Tibial artery (tissue), 4 donors: ENCODE results near the gene ANKRD65.
"Not testable (repeated sequence)": the region's sequence is repeated elsewhere in the genome, so short reads cannot be mapped to it uniquely, and the experiment has no call there.

Experiments used
- DNase-seq, 2 donors: peaks; one replicate each; pipeline ENCODE4 v3.0.0-alpha.2; 2019
- H3K27ac ChIP-seq, 2 donors: fragments of 200-600 bp; sonication (generic) in 1 of 2; 1 replicate in 1 of 2; 2 replicates in 1 of 2; pipeline ENCODE4 v1.5.1; 2018 to 2019; ENCODE audit warnings: mild to moderate bottlenecking in 1 of 2
- H3K27me3 ChIP-seq, 2 donors: fragments of 200-600 bp; sonication (generic) in 1 of 2; one replicate each; pipeline versions ENCODE4 v1.5.1 to v1.6.0; 2016 to 2019
- H3K36me3 ChIP-seq, 3 donors: fragments of 200-600 bp; sonication (generic) in 2 of 3; one replicate each; pipeline ENCODE4 v1.5.1; 2016 to 2019; ENCODE audit warnings: mild to moderate bottlenecking in 2 of 3
- H3K4me1 ChIP-seq, 4 donors: fragments of 200-600 bp; sonication (generic) in 2 of 4; 1 replicate in 3 of 4; 2 replicates in 1 of 4; pipeline ENCODE4 v1.5.1; 2016 to 2019
- H3K4me3 ChIP-seq, 2 donors: fragments of 200-600 bp; sonication (generic) in 1 of 2; 1 replicate in 1 of 2; 2 replicates in 1 of 2; pipeline ENCODE4 v1.5.1; 2018 to 2019; ENCODE audit warnings: mild to moderate bottlenecking in 2 of 2
- H3K9me3 ChIP-seq, 3 donors: fragments of 200-600 bp; sonication (generic) in 1 of 3; one replicate each; pipeline ENCODE4 v1.5.1; 2016 to 2019
- intact Hi-C: fragments of 100-400 bp; cut with DNase I; formaldehyde crosslinking; loops from one replicate; pipeline ENCODE4 v1.15.0; 2023; ENCODE audit warnings: low total_unique reads
- TF ChIP-seq, protein P1 (sequence below), 2 experiments: fragments of 200-600 bp in 1 of 2; fragments of 450-650 bp in 1 of 2; IDR thresholded peaks; one replicate each; pipeline ENCODE4 v1.5.1; 2017 to 2019; ENCODE audit warnings: antibody characterized with exemption in 2 of 2, mild to moderate bottlenecking in 1 of 2, moderate library complexity in 1 of 2

The ANKRD65 gene

DNA sequence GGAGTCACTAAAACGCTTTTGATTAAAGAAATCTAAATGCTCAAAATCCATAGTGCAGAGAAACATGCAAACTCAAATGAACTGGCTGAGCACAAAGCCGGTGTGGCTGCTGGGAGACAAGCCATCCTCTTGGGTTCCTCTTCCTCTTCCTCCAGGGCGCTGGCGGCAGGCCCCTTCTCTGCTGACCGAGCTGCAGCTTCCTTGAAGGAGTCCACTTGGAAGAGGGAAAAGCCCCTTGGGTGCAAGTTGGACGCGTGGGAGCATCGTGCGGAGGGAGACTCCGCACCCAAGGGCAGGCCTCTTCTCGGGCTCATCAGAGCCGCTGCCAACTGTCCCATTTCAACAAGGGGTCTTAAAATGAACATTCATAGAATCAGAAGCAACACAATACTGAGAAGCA, 29.9 kb downstream of the ANKRD65 start:
- Histone ChIP-seq H3K4me1 (peaks cover 0 to 5% (median 0%) of the 10 kb centered on the region in 4 donors), H3K9me3 (no peaks in the 10 kb centered on the region), H3K27ac (no peak overlapping the region), H3K4me3 (no peak overlapping the region), H3K36me3 (peaks cover 88 to 100% (median 100%) of the 10 kb centered on the region in 3 donors), H3K27me3 (no peaks in the 10 kb centered on the region)
- no peak for DNase-seq
- intact Hi-C loops = no loop called here
- TF ChIP-seq, protein P1, sequence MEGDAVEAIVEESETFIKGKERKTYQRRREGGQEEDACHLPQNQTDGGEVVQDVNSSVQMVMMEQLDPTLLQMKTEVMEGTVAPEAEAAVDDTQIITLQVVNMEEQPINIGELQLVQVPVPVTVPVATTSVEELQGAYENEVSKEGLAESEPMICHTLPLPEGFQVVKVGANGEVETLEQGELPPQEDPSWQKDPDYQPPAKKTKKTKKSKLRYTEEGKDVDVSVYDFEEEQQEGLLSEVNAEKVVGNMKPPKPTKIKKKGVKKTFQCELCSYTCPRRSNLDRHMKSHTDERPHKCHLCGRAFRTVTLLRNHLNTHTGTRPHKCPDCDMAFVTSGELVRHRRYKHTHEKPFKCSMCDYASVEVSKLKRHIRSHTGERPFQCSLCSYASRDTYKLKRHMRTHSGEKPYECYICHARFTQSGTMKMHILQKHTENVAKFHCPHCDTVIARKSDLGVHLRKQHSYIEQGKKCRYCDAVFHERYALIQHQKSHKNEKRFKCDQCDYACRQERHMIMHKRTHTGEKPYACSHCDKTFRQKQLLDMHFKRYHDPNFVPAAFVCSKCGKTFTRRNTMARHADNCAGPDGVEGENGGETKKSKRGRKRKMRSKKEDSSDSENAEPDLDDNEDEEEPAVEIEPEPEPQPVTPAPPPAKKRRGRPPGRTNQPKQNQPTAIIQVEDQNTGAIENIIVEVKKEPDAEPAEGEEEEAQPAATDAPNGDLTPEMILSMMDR (IDR thresholded peaks at IDR 0.05) = no peak

DNA sequence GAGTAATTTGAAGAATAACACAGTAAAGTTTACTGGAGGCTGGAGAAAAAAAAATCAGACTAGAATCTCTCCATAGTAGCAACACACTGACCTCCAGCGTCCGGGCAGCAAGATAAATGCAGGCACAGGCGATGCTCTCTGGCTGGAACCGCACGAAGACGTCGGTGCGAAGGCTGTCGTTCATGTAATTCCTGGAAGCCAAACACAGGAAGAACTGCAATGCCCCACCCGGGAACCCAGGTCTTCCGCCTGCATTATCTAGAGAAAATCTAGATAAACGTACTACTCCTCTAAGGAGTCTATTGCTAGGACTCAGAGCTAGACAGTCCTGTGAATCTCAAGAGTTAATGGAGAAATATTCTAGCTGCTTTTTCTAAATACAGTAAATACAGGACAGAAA, 30.4 kb downstream of the ANKRD65 start:
- H3K27ac ChIP-seq = no peak overlapping the region
- H3K27me3 ChIP-seq = no peaks in the 10 kb centered on the region
- TF ChIP-seq, protein P1 (IDR thresholded peaks at IDR 0.05) = no peak
- no peak overlapping the region for H3K4me3 ChIP-seq
- H3K9me3 ChIP-seq = no peaks in the 10 kb centered on the region
- DNase-seq = no peak
- intact Hi-C loops = no loop called here
- no peaks in the 10 kb centered on the region for H3K4me1 ChIP-seq
- H3K36me3 ChIP-seq = peaks cover 94 to 100% (median 100%) of the 10 kb centered on the region in 3 donors

- Histone ChIP-seq H3K27ac (no peak overlapping the region), H3K27me3 (no peaks in the 10 kb centered on the region), H3K9me3 (no peaks in the 10 kb centered on the region), H3K36me3 (peaks cover 75 to 86% (median 79%) of the 10 kb centered on the region in 3 donors), H3K4me1 (no peaks in the 10 kb centered on the region), H3K4me3 (no peak overlapping the region)
- intact Hi-C loops = no loop called here
- DNase-seq = no peak
- TF ChIP-seq, protein P1 (IDR thresholded peaks at IDR 0.05) = no peak
Measured at GRCh38 chr1:1388078-1388472, 33.0 kb downstream of the ANKRD65 start.

DNA sequence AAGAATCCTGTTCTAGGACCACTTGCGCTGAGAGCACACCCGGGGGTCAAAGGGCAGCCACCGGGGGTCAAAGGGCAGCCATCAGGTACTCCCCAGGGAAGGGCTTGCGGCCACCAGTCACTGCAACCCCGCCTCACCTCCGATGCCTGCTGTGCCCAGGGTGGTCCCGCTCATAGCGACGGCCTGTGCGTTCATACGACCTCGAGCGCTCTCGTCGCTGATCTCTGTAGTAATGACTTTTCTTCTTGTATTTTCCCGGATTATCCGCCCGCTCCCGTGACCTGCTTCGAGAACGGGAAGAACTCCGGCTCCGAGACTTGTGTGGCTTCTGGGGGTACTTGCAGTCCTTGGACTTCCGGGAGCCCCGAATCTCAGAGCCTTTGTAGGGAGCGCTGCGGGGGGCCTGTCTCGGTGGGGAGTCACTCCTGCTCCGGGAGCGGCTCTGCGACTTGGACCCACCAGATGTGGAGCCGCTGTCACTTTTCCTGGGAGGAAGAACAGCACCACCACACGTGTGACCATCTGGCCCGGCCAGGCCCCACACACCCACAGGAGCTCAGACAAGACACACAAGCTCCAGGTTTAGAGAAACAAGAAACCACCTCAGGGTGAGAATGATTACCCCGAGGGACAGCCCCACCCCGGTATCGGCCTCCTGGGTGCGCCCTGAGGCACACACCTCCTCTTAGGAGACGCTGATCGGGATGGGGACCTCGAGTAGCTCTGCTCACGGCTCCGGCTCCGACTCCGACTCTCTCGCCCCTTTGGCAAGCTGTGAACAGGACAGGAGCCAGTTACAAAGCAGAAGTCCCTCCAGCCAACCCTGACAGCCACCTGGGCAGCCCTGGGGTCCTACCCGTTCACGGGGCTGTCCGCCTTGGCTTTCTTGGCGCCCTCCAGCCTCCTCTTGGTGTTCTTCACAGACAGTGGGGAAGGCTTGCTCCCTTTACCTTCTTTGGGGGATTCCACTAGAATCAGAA, 33.7 kb downstream of the ANKRD65 start:
- Histone ChIP-seq H3K27ac (no peak overlapping the region), H3K4me1 (no peaks in the 10 kb centered on the region), H3K4me3 (no peak overlapping the region), H3K9me3 (no peaks in the 10 kb centered on the region), H3K36me3 (peaks cover 68 to 79% (median 72%) of the 10 kb centered on the region in 3 donors), H3K27me3 (no peaks in the 10 kb centered on the region)
- TF ChIP-seq, protein P1 (IDR thresholded peaks at IDR 0.05) = no peak
- intact Hi-C loops = no loop called here
- no peak for DNase-seq

GRCh38 chr1:1385931-1386330, 35.1 kb downstream of the ANKRD65 start:
- H3K27me3 ChIP-seq = no peaks in the 10 kb centered on the region
- H3K9me3 ChIP-seq = no peaks in the 10 kb centered on the region
- H3K4me1 ChIP-seq = no peaks in the 10 kb centered on the region
- no peak overlapping the region for H3K4me3 ChIP-seq
- TF ChIP-seq, protein P1 (IDR thresholded peaks at IDR 0.05) = no peak
- intact Hi-C loops = no loop called here
- peaks cover 54 to 72% (median 65%) of the 10 kb centered on the region in 3 donors for H3K36me3 ChIP-seq
- H3K27ac ChIP-seq = no peak overlapping the region
- no peak for DNase-seq

GRCh38 chr1:1385339-1385738, 35.7 kb downstream of the ANKRD65 start:
- intact Hi-C loops, H3K9me3 ChIP-seq, H3K4me1 ChIP-seq, DNase-seq, H3K27me3 ChIP-seq, H3K4me3 ChIP-seq, H3K27ac ChIP-seq: not testable (repeated sequence)
- H3K36me3 ChIP-seq = peaks cover 48 to 71% (median 59%) of the 10 kb centered on the region in 3 donors
